ENCODE results near the gene SBF2. TPM values are rescaled to one million over a fixed set of nuclear protein-coding genes. Genes with fewer than 3 reads are reported as not detected.

SBF2 gene
- total RNA-seq, 4 donors from 2014 or later, result 29.7 to 60.4 (median 36.0) TPM

GRCh38 chr11:10072142-10072541, 221.9 kb downstream of the SBF2 start:
- WGBS, 2 donors, result 89% methylated on average over 1 of the region's 1 CpG
- TF ChIP-seq CTCF (IDR thresholded peaks at IDR 0.05), result no peak
- TF ChIP-seq POLR2A (IDR thresholded peaks at IDR 0.05), result no peak
- intact Hi-C loops (cut with DNase I; ENCODE audit: low total_unique reads), result no loop called here

GRCh38 chr11:10067629-10068300, 226.3 kb downstream of the SBF2 start:
- DNase-seq (ENCODE audit: low spot score in 2 of 2), result no peak
- 90 to 95% methylated on average over 3 of the region's 3 CpGs for WGBS, 2 donors
- TF ChIP-seq CTCF (IDR thresholded peaks at IDR 0.05) (no peak), POLR2A (IDR thresholded peaks at IDR 0.05) (no peak)
- intact Hi-C loops (cut with DNase I; ENCODE audit: low total_unique reads), result no loop called here
- H3K4me3 ChIP-seq (ENCODE audit: low read depth, poor library complexity, severe bottlenecking), result no peak overlapping the region

More at GRCh38 chr11:10072142-10072541, 221.9 kb downstream of the SBF2 start:
- DNase-seq (ENCODE audit: low spot score in 2 of 2), result no peak
- H3K4me3 ChIP-seq (ENCODE audit: low read depth, poor library complexity, severe bottlenecking), result no peak overlapping the region

GRCh38 chr11:10066441-10066840, 227.6 kb downstream of the SBF2 start:
- no peak for TF ChIP-seq POLR2A (IDR thresholded peaks at IDR 0.05)
- H3K4me3 ChIP-seq (ENCODE audit: low read depth, poor library complexity, severe bottlenecking), result no peak overlapping the region
- intact Hi-C loops (cut with DNase I; ENCODE audit: low total_unique reads), result no loop called here
- no peak for DNase-seq (ENCODE audit: low spot score in 2 of 2)
- 73 to 77% methylated on average over 4 of the region's 4 CpGs for WGBS, 2 donors

- 80 to 85% methylated on average over 2 of the region's 2 CpGs for WGBS, 2 donors
- TF ChIP-seq POLR2A (IDR thresholded peaks at IDR 0.05), result no peak
- no peak for TF ChIP-seq CTCF (IDR thresholded peaks at IDR 0.05)
- intact Hi-C loops (cut with DNase I; ENCODE audit: low total_unique reads), result no loop called here
- H3K4me3 ChIP-seq (ENCODE audit: low read depth, poor library complexity, severe bottlenecking), result no peak overlapping the region
- no peak for DNase-seq (ENCODE audit: low spot score in 2 of 2)
These were observed 229.2 kb downstream of the SBF2 start for GRCh38 chr11:10064828-10065227.

GRCh38 chr11:10058356-10058755, 235.7 kb downstream of the SBF2 start:
- no peak overlapping the region for H3K4me3 ChIP-seq (ENCODE audit: low read depth, poor library complexity, severe bottlenecking)
- TF ChIP-seq CTCF (IDR thresholded peaks at IDR 0.05), result no peak
- no peak for TF ChIP-seq POLR2A (IDR thresholded peaks at IDR 0.05)
- 86 to 87% methylated on average over 1 of the region's 1 CpG for WGBS, 2 donors
- no peak for DNase-seq (ENCODE audit: low spot score in 2 of 2)
- intact Hi-C loops (cut with DNase I; ENCODE audit: low total_unique reads), result no loop called here

GRCh38 chr11:10051868-10052586, 242.0 kb downstream of the SBF2 start:
- no peak overlapping the region for H3K4me3 ChIP-seq (ENCODE audit: low read depth, poor library complexity, severe bottlenecking)
- no peak for DNase-seq (ENCODE audit: low spot score in 2 of 2)
- 79 to 80% methylated on average over 4 of the region's 4 CpGs for WGBS, 2 donors
- no peak for TF ChIP-seq POLR2A (IDR thresholded peaks at IDR 0.05)
- no peak for TF ChIP-seq CTCF (IDR thresholded peaks at IDR 0.05)
- intact Hi-C loops (cut with DNase I; ENCODE audit: low total_unique reads), result no loop called here

All from lower leg skin (tissue), 4 donors.